ENCODE measurements around the gene C1orf115.

The C1orf115 gene

GRCh38 chr1:220690140-220691052 lies at the start of gene C1orf115:
TSS of gene C1orf115 (plus strand) at chr1:220690363. CDS start at chr1:220690403, 40 bp downstream.
- H3K9me3 Mint-ChIP-seq: no peaks in the 10 kb centered on the region
- H3K36me3 Mint-ChIP-seq (ENCODE audit: low read depth): no peaks in the 10 kb centered on the region
- peak; percentile 67 for DNase-seq (ENCODE audit: low spot score)
- H3K27ac Mint-ChIP-seq: no peak within 1 kb of the TSS
- H3K27me3 Mint-ChIP-seq (ENCODE audit: low read depth): peaks cover 29% of the 10 kb centered on the region
- H3K4me3 Mint-ChIP-seq: peak within 1 kb of the TSS; percentile 80
- peaks cover 6% of the 10 kb centered on the region for H3K4me1 Mint-ChIP-seq (ENCODE audit: low read depth)

- H3K27ac Mint-ChIP-seq: no peak overlapping the region
- H3K9me3 Mint-ChIP-seq: no peaks in the 10 kb centered on the region
- H3K27me3 Mint-ChIP-seq (ENCODE audit: low read depth): no peaks in the 10 kb centered on the region
- no peaks in the 10 kb centered on the region for H3K4me1 Mint-ChIP-seq (ENCODE audit: low read depth)
- H3K4me3 Mint-ChIP-seq: no peak overlapping the region
- no peak for DNase-seq (ENCODE audit: low spot score)
- no peaks in the 10 kb centered on the region for H3K36me3 Mint-ChIP-seq (ENCODE audit: low read depth)
These were observed 47.9 kb upstream of the C1orf115 start for GRCh38 chr1:220642285-220642684.

- H3K4me1 Mint-ChIP-seq (ENCODE audit: low read depth): no peaks in the 10 kb centered on the region
- no peaks in the 10 kb centered on the region for H3K36me3 Mint-ChIP-seq (ENCODE audit: low read depth)
- H3K9me3 Mint-ChIP-seq: no peaks in the 10 kb centered on the region
- H3K27me3 Mint-ChIP-seq (ENCODE audit: low read depth): no peaks in the 10 kb centered on the region
- no peak for DNase-seq (ENCODE audit: low spot score)
- no peak overlapping the region for H3K27ac Mint-ChIP-seq
- H3K4me3 Mint-ChIP-seq: no peak overlapping the region
These were observed 37.2 kb upstream of the C1orf115 start for GRCh38 chr1:220652995-220653394.

- H3K36me3 Mint-ChIP-seq (ENCODE audit: low read depth): no peaks in the 10 kb centered on the region
- DNase-seq (ENCODE audit: low spot score): no peak
- H3K9me3 Mint-ChIP-seq: no peaks in the 10 kb centered on the region
- H3K4me1 Mint-ChIP-seq (ENCODE audit: low read depth): no peaks in the 10 kb centered on the region
- H3K27ac Mint-ChIP-seq: no peak overlapping the region
- H3K4me3 Mint-ChIP-seq: no peak overlapping the region
- H3K27me3 Mint-ChIP-seq (ENCODE audit: low read depth): no peaks in the 10 kb centered on the region
These were observed 34.7 kb upstream of the C1orf115 start for GRCh38 chr1:220655509-220655908.

- Mint-ChIP-seq H3K27me3 (ENCODE audit: low read depth) (no peaks in the 10 kb centered on the region), H3K9me3 (no peaks in the 10 kb centered on the region), H3K36me3 (ENCODE audit: low read depth) (no peaks in the 10 kb centered on the region), H3K4me1 (ENCODE audit: low read depth) (no peaks in the 10 kb centered on the region), H3K27ac (no peak overlapping the region), H3K4me3 (no peak overlapping the region)
- DNase-seq (ENCODE audit: low spot score): no peak
These were observed 34.0 kb upstream of the C1orf115 start for GRCh38 chr1:220655961-220656740.

GRCh38 chr1:220666349-220666748 lies 23.8 kb upstream of the C1orf115 start:
- H3K4me3 Mint-ChIP-seq: no peak overlapping the region
- H3K27me3 Mint-ChIP-seq (ENCODE audit: low read depth): peaks cover 2% of the 10 kb centered on the region
- no peak overlapping the region for H3K27ac Mint-ChIP-seq
- no peaks in the 10 kb centered on the region for H3K36me3 Mint-ChIP-seq (ENCODE audit: low read depth)
- H3K9me3 Mint-ChIP-seq: no peaks in the 10 kb centered on the region
- DNase-seq (ENCODE audit: low spot score): no peak
- H3K4me1 Mint-ChIP-seq (ENCODE audit: low read depth): no peaks in the 10 kb centered on the region

GRCh38 chr1:220669005-220669404 lies 21.2 kb upstream of the C1orf115 start:
- Mint-ChIP-seq H3K4me1 (ENCODE audit: low read depth) (no peaks in the 10 kb centered on the region), H3K4me3 (no peak overlapping the region), H3K27me3 (ENCODE audit: low read depth) (no peaks in the 10 kb centered on the region), H3K27ac (no peak overlapping the region), H3K36me3 (ENCODE audit: low read depth) (no peaks in the 10 kb centered on the region), H3K9me3 (no peaks in the 10 kb centered on the region)
- no peak for DNase-seq (ENCODE audit: low spot score)

- Mint-ChIP-seq H3K4me1 (ENCODE audit: low read depth) (no peaks in the 10 kb centered on the region), H3K9me3 (no peaks in the 10 kb centered on the region), H3K27me3 (ENCODE audit: low read depth) (no peaks in the 10 kb centered on the region), H3K36me3 (ENCODE audit: low read depth) (no peaks in the 10 kb centered on the region), H3K4me3 (no peak overlapping the region), H3K27ac (no peak overlapping the region)
- DNase-seq (ENCODE audit: low spot score): no peak
These were observed 19.8 kb upstream of the C1orf115 start for GRCh38 chr1:220670365-220670764.

GRCh38 chr1:220673921-220674320 lies 16.2 kb upstream of the C1orf115 start:
- DNase-seq (ENCODE audit: low spot score): no peak
- H3K4me3 Mint-ChIP-seq: no peak overlapping the region
- no peaks in the 10 kb centered on the region for H3K4me1 Mint-ChIP-seq (ENCODE audit: low read depth)
- no peaks in the 10 kb centered on the region for H3K9me3 Mint-ChIP-seq
- no peaks in the 10 kb centered on the region for H3K36me3 Mint-ChIP-seq (ENCODE audit: low read depth)
- no peak overlapping the region for H3K27ac Mint-ChIP-seq
- H3K27me3 Mint-ChIP-seq (ENCODE audit: low read depth): no peaks in the 10 kb centered on the region

- H3K27ac Mint-ChIP-seq: no peak overlapping the region
- H3K9me3 Mint-ChIP-seq: no peaks in the 10 kb centered on the region
- no peak overlapping the region for H3K4me3 Mint-ChIP-seq
- DNase-seq (ENCODE audit: low spot score): no peak
- no peaks in the 10 kb centered on the region for H3K4me1 Mint-ChIP-seq (ENCODE audit: low read depth)
- H3K36me3 Mint-ChIP-seq (ENCODE audit: low read depth): no peaks in the 10 kb centered on the region
- no peaks in the 10 kb centered on the region for H3K27me3 Mint-ChIP-seq (ENCODE audit: low read depth)
These were observed 12.9 kb upstream of the C1orf115 start for GRCh38 chr1:220677251-220677650.

GRCh38 chr1:220680085-220680687 lies 10.0 kb upstream of the C1orf115 start:
- H3K4me1 Mint-ChIP-seq (ENCODE audit: low read depth): no peaks in the 10 kb centered on the region
- H3K27ac Mint-ChIP-seq: no peak overlapping the region
- H3K9me3 Mint-ChIP-seq: no peaks in the 10 kb centered on the region
- H3K4me3 Mint-ChIP-seq: no peak overlapping the region
- no peak for DNase-seq (ENCODE audit: low spot score)
- H3K27me3 Mint-ChIP-seq (ENCODE audit: low read depth): no peaks in the 10 kb centered on the region
- H3K36me3 Mint-ChIP-seq (ENCODE audit: low read depth): no peaks in the 10 kb centered on the region

GRCh38 chr1:220681220-220681880 lies 8.8 kb upstream of the C1orf115 start:
- no peaks in the 10 kb centered on the region for H3K27me3 Mint-ChIP-seq (ENCODE audit: low read depth)
- no peak overlapping the region for H3K4me3 Mint-ChIP-seq
- no peak for DNase-seq (ENCODE audit: low spot score)
- H3K36me3 Mint-ChIP-seq (ENCODE audit: low read depth): no peaks in the 10 kb centered on the region
- no peak overlapping the region for H3K27ac Mint-ChIP-seq
- no peaks in the 10 kb centered on the region for H3K4me1 Mint-ChIP-seq (ENCODE audit: low read depth)
- no peaks in the 10 kb centered on the region for H3K9me3 Mint-ChIP-seq

- H3K27me3 Mint-ChIP-seq (ENCODE audit: low read depth): no peaks in the 10 kb centered on the region
- H3K4me3 Mint-ChIP-seq: no peak overlapping the region
- no peaks in the 10 kb centered on the region for H3K4me1 Mint-ChIP-seq (ENCODE audit: low read depth)
- DNase-seq (ENCODE audit: low spot score): no peak
- no peak overlapping the region for H3K27ac Mint-ChIP-seq
- H3K9me3 Mint-ChIP-seq: no peaks in the 10 kb centered on the region
- no peaks in the 10 kb centered on the region for H3K36me3 Mint-ChIP-seq (ENCODE audit: low read depth)
These were observed 7.1 kb upstream of the C1orf115 start for GRCh38 chr1:220682901-220683576.
